GM13977 (cell line): ENCODE data around the gene CDC40.

ENCODE experiments used
- DNase-seq: peaks from one replicate; pipeline ENCODE4 v3.0.0; 2012; ENCODE audit warnings: low spot score
- in situ Hi-C: fragments of 300-500 bp; cut with MboI; formaldehyde crosslinking; loops from one replicate; pipeline ENCODE4 v1.12.0; 2022; ENCODE audit warnings: low sequenced_read_pairs, low pct_unique_long_range_greater_than_20kb, mixed read lengths, inconsistent platforms; ENCODE audit not compliant: unreplicated experiment
- TF ChIP-seq, protein P1 (sequence below): IDR thresholded peaks from 2 replicates; pipeline ENCODE4 v1.5.1; 2012; ENCODE audit warnings: mild to moderate bottlenecking, control low read depth; ENCODE audit not compliant: insufficient read depth; ENCODE audit errors: extremely low read depth, missing control alignments

The CDC40 gene

DNA sequence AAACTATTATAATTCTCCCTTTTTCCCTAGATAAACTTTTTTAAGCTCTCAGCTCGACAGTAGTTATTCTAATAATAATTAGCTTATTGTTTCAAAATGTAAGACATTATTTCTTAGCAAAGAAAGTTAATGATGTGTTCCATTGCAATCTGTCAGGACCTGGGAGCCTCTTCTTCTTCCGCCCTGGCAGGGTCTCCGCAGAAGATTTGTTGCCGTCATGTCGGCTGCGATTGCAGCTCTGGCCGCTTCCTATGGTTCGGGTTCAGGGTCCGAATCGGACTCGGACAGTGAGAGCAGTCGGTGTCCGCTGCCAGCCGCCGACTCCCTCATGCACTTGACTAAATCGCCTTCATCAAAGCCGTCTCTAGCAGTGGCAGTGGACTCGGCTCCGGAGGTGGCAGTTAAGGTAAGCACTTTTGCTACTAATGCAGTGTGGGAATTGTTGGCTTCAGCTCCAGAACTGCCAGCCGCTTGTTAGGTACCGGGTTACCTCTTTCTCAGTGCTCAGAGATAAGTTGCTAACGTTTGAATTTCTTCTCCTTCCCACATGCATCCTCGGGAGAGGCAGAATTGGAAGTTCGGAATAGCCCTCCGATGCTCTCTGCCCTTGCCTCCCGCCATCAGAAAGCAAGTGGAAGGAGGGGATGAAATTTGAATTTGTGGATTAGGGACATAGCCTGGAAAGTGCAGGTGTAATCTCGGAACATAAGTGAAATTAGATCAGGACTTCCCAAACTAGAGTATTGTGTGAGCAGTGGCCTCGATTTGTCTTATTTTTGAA lies at the start of gene CDC40:
Gene CDC40, plus strand, starts transcription at position 200 of the 781 bp plus-strand sequence. Its CDS starts 18 bp downstream, at position 218.
- in situ Hi-C loops: no loop called here
- peak; percentile 62 for DNase-seq
- TF ChIP-seq, protein P1, sequence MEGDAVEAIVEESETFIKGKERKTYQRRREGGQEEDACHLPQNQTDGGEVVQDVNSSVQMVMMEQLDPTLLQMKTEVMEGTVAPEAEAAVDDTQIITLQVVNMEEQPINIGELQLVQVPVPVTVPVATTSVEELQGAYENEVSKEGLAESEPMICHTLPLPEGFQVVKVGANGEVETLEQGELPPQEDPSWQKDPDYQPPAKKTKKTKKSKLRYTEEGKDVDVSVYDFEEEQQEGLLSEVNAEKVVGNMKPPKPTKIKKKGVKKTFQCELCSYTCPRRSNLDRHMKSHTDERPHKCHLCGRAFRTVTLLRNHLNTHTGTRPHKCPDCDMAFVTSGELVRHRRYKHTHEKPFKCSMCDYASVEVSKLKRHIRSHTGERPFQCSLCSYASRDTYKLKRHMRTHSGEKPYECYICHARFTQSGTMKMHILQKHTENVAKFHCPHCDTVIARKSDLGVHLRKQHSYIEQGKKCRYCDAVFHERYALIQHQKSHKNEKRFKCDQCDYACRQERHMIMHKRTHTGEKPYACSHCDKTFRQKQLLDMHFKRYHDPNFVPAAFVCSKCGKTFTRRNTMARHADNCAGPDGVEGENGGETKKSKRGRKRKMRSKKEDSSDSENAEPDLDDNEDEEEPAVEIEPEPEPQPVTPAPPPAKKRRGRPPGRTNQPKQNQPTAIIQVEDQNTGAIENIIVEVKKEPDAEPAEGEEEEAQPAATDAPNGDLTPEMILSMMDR: no peak

DNA sequence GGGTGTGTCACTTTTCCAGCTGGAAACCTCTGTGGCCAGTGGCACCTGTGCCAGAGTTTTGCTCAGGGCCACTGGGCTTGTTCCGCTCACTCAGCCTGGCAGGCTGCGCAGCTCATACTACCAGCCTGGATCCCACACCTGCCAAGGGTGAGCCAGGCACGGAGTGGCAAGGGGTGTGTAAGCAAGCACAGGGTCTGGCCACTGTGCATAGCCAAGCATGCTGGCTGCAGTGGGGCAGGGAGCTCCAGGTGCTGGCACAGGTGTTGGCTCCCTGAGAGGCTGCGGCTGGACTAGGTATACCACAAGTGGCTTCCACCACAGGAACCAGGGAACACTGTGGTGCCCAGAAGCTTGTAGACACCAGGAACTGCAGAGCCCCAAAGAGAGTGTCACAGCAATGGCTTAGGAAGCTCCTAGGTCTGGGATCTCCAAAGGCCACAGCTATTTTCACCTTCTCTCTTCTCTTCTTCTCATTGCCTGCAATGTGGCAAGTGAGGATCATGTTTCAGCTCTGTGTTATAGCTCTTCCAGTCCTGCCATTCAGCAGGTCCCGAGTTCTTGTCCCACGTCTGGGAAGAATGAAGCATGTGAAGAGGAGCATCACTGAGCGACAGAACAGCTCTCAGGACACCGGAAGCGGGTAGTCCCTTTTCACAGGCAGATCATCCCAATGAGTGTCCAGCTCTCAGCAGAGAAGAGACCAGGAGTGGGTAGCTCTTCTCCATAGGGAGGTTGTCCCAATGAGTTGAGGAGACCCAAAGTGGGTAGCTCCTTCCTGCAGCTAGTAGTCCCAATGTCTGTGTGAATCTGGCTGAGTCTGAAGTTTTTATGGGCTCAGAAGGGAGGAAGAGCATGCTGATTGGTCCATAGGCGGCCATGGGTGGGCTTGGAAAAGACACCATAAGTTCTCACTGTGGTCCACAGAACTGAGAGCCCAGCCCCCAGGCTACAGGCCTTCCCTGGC lies 42.0 kb upstream of the CDC40 start:
- TF ChIP-seq, protein P1: no peak

DNA sequence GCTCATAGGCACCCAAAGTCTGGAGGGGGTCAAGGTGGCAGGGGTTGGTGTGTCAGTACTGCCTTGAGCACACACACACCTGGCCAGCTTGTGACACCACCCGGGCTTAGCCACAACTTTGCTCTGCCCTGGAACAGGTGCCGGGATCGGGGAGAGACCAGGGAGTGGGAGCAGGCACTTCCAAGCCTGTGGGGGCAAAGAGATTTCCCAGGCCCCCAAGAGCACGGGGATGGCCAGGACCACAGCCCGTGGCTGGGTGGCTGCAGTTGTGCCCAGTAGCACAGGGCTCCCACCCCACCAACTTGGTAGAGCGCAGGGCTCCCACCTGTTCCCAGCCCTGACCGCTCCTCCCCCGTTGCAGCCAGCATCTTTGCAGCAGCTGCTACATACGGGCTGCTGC lies 41.2 kb upstream of the CDC40 start:
- DNase-seq: no peak
- TF ChIP-seq, protein P1: no peak
- in situ Hi-C loops: no loop called here

More for the DNA sequence above, 42.0 kb upstream of the CDC40 start:
- no peak for DNase-seq
- in situ Hi-C loops: no loop called here

DNA sequence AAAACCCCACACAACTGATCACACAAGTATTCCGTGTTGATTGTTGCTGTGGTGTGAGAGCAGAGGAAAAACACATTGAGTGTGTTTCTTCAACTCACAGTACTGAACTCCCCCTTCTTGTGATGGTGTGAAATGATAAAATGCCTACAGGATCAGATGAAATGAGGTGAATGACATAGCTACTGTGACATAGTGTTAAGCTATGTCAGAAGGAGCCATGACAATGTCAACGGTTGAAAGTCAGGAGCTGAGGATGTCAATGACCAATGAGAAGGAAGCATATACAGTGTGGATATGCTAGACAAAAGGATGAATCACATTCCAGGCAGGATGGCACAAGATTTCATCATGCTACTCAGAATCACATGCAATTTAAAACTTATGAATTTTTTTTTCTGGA lies 39.6 kb upstream of the CDC40 start:
- in situ Hi-C loops: no loop called here
- TF ChIP-seq, protein P1: no peak
- DNase-seq: no peak

DNA sequence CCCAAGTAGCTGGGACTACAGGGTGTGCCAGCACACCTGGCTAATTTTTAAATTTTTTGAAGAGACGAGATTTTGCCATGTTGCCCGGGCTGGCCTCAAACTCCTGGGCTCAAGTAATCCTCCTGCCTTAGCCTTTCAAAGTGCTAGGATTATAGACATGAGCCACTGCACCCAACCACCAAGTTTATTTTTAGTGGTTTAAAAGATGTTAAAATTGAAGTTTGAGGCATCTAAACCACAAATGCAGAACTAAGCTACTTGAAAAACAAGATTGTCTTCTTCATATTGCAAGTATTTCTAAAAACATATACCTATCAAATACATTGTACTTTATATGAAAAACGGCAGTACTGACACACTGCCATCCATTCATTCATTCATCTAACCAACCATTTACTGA lies 32.4 kb upstream of the CDC40 start:
- in situ Hi-C loops: no loop called here

DNA sequence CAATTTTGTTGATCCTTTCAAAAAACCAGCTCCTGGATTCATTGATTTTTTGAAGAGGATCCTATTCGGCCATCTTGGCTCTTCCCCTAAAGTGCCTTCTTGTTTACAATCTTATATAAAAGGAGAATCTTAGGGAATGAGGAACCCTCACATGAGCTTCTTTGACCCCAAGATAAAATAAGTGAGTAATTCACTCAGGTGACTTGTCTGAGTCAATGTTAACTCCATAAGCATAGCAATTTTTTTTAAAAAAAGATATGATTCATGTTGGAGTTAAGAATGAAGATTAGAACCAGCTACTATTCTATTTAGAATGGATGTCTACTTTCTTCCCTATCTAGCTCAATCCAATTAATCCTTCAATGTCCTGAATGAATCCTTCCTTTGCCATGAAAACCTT lies 21.7 kb upstream of the CDC40 start:
- TF ChIP-seq, protein P1: no peak
- no peak for DNase-seq
- in situ Hi-C loops: no loop called here

More for the DNA sequence above, 32.4 kb upstream of the CDC40 start:
- TF ChIP-seq, protein P1: no peak
- DNase-seq: no peak
